HG03097 (cell line): ENCODE measurements around the gene ZNF483.
"Not testable (repeated sequence)": the region's sequence is repeated elsewhere in the genome, so short reads cannot be mapped to it uniquely, and the experiment has no call there.

Source experiments
- ATAC-seq: cut with Tn5 transposase; IDR thresholded peaks from one replicate; pipeline ENCODE4 v1.9.1; 2021; ENCODE audit not compliant: unreplicated experiment, low FRiP score

The ZNF483 gene

DNA sequence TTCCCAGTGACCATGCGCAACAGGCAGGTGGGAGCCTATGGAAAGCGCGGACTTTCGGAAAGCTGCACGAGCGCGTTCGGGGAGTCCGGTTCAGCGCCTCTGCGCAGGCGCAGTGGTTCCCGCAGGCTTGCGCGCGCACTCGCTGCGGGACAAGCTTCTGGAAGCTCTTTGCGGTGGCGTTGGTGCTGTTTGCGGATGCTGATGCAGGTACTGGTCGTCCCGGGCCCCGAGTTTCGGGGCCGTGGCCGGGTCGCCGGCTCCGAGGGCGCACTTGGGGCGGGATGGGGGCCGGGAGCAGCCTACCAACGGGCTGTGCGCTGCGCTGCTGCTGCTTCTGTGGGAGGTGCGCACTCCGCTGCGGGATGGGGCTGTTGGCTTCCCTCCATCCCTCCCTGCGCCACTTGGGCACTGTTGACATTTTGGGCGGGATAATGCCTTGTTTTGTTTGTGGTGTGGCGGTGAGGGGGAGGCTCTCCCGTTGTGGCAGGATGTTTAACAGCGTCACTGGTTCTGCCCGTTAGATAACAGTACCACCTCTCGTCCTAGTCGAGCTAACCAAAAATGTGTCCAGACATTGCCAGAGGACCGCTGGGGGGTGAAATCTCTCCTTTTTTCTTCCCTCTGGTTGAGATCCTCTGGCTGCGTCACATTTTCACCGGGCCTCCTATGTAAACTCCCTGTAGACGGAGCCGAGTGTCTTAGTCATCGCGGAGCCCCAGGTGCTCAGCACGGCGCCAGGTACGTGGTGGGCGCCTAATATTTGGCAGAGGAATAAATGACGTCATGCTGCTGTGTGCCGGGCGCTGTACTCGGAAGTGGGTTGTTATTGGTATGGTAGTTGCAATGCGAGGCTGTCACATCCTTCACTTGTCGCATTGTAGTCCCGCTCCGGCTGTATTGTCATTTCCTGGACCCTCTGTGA is at the start of gene ZNF483:
Gene ZNF483, plus strand, starts transcription at position 124 of the 922 bp plus-strand sequence. CDS start 2,217 bp downstream, outside the sequence.
- ATAC-seq: peak; percentile 54

DNA sequence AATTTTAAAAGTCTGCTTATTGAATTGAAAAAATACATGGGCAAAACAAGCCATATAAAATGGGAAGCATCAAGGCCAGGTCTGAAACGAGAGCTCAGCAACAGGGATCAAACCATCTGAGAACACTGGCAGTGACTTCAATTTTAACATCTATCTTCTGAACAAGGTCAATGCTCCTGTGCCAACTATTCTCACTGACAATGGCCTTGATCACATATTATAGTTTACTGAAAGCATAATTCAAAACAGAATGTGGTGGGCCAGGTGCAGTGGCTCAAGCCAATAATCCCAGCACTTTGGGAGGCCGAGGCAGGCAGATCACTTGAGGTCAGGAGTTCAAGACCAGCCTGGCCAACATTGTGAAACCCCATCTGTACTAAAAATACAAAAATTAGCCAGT is 49.8 kb upstream of the ZNF483 start:
- ATAC-seq: no peak

- ATAC-seq: no peak
Observed at GRCh38 chr9:111477677-111478076, 47.3 kb upstream of the ZNF483 start.

DNA sequence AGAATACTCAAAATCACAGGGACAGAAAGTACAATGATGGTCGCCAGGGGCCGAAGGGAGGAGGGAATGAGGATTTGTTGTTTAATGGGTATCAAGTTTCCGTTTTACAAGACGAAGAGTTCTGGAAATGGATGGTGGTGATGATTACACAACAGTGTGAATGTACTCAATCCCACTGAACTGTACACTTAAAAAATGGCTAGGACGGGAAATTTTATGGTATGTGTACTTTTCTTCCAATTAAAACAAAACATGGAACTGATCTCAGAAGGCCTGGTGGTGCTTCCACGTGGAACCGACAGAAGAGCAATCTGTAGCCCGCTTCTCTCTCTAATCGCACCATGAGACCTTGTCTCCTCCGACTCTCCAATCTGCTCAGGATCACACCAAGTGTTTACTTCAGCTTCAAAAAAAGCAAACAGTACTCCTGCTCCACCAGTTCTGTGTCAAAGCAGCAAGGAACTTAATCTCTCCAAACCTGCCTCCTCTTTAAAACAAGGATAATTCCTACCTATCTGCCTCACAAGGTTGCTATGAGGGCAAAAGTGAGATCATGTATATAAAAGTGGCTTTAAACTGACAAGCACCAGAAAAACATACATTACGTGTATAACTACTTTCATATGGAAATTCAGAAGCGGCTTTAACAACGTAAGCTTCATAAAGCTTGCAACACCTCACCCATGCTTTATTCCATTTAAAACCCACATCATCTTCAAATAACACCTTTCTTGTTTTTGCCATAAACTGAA is 42.9 kb upstream of the ZNF483 start:
- ATAC-seq: no peak

GRCh38 chr9:111482694-111483438 is 42.1 kb upstream of the ZNF483 start:
- ATAC-seq: peak; percentile 54

GRCh38 chr9:111483439-111483857 is 41.5 kb upstream of the ZNF483 start:
- ATAC-seq: peak; percentile 31

GRCh38 chr9:111483858-111484571 is 41.0 kb upstream of the ZNF483 start, which contains the start of gene ECPAS:
Gene ECPAS (minus strand): TSS chr9:111484383. CDS start chr9:111472918, 11,465 bp downstream.
- peak; percentile 53 for ATAC-seq

DNA sequence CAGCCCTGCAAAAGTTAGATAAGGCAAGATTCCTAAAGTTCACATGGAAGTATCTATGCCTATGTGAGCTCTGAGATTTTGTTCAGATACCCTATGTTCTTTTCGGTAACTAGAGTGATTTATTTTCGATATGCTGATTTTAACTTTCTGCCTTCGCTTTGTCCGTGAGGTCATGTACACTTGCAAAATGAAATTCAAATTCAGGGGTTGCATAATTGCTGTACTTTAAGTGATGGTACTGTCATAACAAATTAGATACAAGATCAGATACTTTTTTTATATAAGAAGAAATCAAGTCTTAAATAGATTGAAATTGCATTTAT is 40.4 kb upstream of the ZNF483 start:
- ATAC-seq: no peak

- ATAC-seq: not testable (repeated sequence)
Observed at GRCh38 chr9:111497196-111497595, 27.8 kb upstream of the ZNF483 start.

DNA sequence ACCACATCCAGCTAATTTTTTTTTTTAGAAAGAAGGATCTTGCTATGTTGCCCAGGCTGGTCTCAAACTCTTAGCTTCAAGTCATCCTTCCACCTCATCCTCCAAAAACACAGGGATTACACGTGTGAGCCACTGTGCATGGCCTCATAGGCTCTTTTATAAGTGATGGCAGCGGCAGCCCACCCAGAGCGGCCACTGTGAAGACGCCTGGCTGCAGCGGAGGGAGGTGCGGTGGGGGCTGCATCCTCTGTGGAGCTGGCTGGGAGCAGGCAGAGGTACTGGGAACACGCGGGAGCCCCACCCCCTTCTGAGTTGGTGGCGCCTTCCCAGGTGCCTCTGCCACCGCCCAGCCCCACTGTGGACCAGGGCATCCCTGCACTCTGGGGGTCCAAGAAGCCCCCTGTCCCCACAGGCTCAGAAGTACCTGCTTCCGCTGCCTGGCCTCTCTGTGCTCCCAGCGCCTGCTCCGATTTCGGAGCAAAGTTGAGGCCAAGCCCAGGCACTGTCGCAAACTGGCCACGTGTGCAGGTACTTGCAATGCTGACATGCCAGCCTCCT is 23.9 kb upstream of the ZNF483 start:
- ATAC-seq: no peak

- no peak for ATAC-seq
Observed at GRCh38 chr9:111501648-111502047, 23.3 kb upstream of the ZNF483 start.

DNA sequence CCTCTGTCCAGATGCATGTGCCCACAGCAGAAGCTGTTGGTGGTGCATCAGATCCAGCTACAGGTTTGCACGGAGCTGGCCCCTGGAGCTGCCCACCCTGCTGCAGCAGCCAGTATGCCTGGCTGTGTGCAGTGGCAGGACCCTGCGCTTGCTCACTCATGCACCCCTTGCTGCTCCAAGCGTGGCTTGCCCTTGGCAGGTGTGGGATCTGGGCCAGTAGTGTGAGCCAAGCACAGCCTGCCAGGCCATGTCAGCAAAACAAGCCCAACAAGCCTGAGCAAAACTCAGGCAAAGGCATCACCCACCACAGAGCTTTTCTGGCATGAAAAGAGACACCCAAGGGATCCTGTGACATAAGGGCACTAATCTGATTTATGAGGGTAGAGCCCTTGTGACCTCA is 22.5 kb upstream of the ZNF483 start:
- ATAC-seq: no peak

DNA sequence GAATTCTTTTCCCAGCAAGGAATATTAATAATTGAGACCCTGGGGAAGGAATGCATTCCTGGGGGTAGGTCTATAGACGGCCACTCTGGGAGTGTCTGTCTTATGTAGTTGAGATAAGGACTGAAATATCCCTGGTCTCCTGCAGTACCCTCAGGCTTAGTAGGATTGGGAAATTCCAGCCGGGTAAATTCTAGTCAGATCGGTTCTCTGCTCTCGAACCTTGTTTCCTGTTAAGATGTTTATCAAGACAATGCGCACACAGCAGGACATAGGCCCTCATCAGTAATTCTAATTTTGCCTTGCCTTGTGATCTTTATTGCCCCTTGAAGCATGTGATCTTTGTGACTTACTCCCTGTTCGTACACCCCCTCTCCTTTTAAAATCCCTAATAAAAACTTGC is 13.4 kb upstream of the ZNF483 start:
- ATAC-seq: not testable (repeated sequence)

GRCh38 chr9:111514967-111515366 is 10.0 kb upstream of the ZNF483 start:
- no peak for ATAC-seq

DNA sequence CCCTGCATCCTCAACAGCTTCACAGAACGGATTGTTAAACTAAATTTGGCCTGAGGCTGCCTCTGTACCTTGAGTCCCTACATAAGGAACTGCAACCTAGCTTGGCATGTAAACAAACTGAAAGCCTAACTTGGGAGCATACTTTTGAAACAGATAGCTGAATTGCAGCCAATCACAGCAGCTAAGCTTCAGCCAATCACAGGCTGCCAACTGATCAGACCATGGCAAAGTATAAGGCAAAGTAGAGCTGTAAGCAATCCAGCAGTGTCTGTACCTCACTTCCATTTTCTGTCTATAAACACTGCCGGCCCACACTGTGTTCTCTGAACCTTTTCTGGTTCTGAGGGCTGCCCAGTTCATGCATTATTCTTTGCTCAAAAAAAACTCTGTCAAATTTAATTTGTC is 8.9 kb upstream of the ZNF483 start:
- ATAC-seq: no peak

- ATAC-seq: no peak
Observed at GRCh38 chr9:111524731-111525055, 286 bp upstream of the ZNF483 start.

DNA sequence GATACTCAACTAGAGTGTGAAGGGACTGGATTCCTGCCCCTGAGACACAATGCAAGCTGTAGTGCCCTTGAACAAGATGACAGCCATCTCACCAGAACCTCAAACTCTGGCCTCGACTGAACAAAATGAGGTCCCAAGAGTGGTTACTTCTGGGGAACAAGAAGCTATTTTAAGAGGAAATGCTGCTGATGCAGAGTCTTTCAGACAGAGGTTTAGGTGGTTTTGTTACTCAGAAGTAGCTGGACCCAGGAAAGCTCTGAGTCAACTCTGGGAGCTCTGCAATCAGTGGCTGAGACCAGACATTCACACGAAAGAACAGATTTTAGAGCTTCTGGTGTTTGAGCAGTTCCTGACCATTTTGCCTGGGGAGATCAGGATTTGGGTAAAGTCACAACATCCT is 2.4 kb downstream of the ZNF483 start:
- ATAC-seq: no peak

DNA sequence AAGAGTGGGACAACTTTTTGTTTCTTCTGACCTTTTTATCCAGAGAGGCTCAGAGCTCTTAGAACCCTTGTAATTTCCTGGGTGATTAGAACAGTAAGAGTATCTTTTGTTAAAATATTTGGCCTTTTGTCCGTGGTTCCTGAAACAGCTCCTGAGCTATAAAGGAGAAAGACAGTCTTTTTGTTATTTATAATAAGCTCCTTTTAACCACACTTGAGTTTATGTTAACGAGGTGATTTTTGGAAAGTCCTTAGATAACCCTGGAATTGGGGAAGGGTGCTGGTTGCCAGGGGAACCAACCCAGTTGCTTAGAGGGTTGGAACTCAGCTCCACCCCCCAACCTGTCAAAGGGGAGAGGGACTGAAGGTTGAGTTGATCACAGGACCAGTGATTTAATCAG is 4.8 kb downstream of the ZNF483 start:
- ATAC-seq: no peak

GRCh38 chr9:111531716-111532115 is 6.7 kb downstream of the ZNF483 start:
- no peak for ATAC-seq

DNA sequence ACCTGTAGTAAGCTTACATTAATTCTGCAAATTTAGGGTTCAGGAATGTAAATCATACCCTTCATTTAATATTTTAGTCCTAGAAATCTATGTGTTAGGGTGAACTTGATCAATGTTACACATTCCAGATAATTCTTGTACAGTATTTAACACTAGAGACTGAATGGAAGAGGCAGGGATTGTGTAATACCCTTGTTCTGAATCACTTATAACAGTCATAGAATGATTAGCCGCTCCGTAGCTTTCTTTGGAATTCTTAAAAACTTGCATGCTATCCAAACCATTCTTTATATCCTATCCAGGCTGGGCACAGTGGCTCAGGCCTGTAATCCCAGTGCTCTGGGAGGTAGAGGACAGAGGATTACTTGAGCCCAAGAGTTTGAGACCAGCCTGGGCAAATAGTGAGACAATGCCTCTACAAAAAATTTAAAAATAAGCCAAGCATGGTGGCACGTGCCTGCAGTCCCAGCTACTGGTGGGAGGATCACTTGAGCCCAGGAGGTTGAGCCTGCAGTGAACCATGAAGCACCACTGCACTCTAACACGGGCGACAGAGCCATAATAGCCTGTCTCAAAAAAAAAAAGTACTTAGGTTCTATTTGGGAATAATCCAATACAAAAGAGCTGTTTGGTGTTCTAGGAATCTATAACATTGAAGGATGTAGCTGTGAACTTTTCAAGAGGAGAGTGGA is 8.3 kb downstream of the ZNF483 start:
- no peak for ATAC-seq
